RWPE2 (cell line): Measurements from ENCODE around the gene PAK6.

ENCODE experiments used
- ATAC-seq: fragments of 200-7000 bp; cut with Tn5 transposase; 3 replicates; pipeline ENCODE4 v1.9.1; 2021; ENCODE audit warnings: low read depth
- DNase-seq: peaks from one replicate; pipeline ENCODE4 v3.0.0-alpha.2; 2020; ENCODE audit warnings: low spot score
- H3K27ac ChIP-seq: fragments of 450-650 bp; 2 replicates; pipeline ENCODE4 v1.5.1; 2017; ENCODE audit warnings: mild to moderate bottlenecking; ENCODE audit not compliant: poor library complexity, severe bottlenecking
- H3K27me3 ChIP-seq: fragments of 250-450 bp; sonication (Bioruptor Pico); 2 replicates; pipeline ENCODE4 v1.5.1; 2021; ENCODE audit warnings: mild to moderate bottlenecking, moderate library complexity; ENCODE audit not compliant: insufficient read depth, poor library complexity, severe bottlenecking
- H3K36me3 ChIP-seq: fragments of 250-450 bp; sonication (Bioruptor Pico); 2 replicates; pipeline ENCODE4 v1.5.1; 2020; ENCODE audit warnings: low read depth, mild to moderate bottlenecking, moderate library complexity
- H3K4me1 ChIP-seq: fragments of 250-450 bp; sonication (Bioruptor Pico); 2 replicates; pipeline ENCODE4 v1.5.1; 2021; ENCODE audit warnings: mild to moderate bottlenecking, moderate library complexity; ENCODE audit not compliant: insufficient read depth, poor library complexity, severe bottlenecking
- H3K4me3 ChIP-seq: fragments of 250-450 bp; sonication (Bioruptor Pico); 2 replicates; pipeline ENCODE4 v1.5.1; 2021; ENCODE audit warnings: mild to moderate bottlenecking, moderate library complexity; ENCODE audit not compliant: severe bottlenecking
- H3K9me3 ChIP-seq: fragments of 250-450 bp; sonication (Bioruptor Pico); 2 replicates; pipeline ENCODE4 v1.5.1; 2021; ENCODE audit warnings: mild to moderate bottlenecking, moderate library complexity; ENCODE audit not compliant: severe bottlenecking
- CTCF ChIP-seq: fragments of 450-650 bp; IDR thresholded peaks from one replicate; pipeline ENCODE4 v1.5.1; 2017; ENCODE audit warnings: mild to moderate bottlenecking, moderate library complexity; ENCODE audit not compliant: poor library complexity, severe bottlenecking

Gene PAK6

DNA sequence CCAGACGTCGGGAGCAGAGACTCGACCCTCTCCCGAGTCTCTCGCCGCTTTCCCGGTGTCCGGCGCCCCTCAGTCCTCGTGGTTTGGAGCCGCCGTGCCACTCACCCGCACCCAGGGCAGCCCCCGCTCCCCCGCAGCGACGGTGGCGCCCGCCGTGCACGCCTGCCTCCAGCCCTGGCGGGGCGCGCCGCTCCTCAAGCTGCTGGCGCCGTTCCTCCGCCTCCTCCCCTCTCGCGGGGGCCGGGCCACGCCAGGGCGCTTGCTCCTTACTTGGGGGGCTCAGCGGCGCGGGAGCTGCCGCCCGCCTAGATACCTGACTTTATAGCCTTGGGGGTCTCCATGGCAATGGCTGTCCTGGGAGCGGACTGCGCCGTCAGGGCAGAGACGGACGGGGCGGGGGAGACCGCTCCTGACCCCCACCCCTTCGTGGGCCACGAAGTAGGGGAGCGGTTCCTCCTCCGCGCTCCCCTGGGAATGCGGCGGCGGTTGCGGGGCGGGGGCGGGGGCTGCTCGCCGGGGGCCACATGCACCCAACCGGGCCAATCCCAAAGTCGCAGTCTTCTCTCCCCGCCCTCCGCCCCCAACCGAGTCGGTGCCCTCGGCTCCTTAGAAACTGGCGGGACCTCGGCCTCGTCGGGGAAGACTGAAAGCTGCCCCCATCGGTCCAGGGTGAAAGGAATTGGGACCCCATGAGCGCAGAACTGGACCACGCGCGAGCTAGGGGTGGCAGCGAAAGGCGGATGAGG is 44.2 kb downstream of the PAK6 start, which contains the start of gene ANKRD63:
Gene ANKRD63, minus strand, starts transcription at position 196 of the 746 bp plus-strand sequence. CDS start 478 bp downstream, outside the sequence.
- DNase-seq (no peak), ATAC-seq (peak; percentile 29)
- H3K9me3 ChIP-seq, result no peaks in the 10 kb centered on the region
- no peak for TF ChIP-seq CTCF
- H3K4me3 ChIP-seq, result peak within 1 kb of the TSS; percentile 28
- H3K27ac ChIP-seq, result no peak within 1 kb of the TSS
- H3K4me1 ChIP-seq, result no peaks in the 10 kb centered on the region
- H3K36me3 ChIP-seq, result no peaks in the 10 kb centered on the region
- H3K27me3 ChIP-seq, result peaks cover 38% of the 10 kb centered on the region

GRCh38 chr15:40283615-40284300 is 44.9 kb downstream of the PAK6 start:
- Histone ChIP-seq H3K27ac (no peak overlapping the region), H3K36me3 (no peaks in the 10 kb centered on the region), H3K27me3 (peaks cover 38% of the 10 kb centered on the region), H3K4me3 (no peak overlapping the region), H3K9me3 (no peaks in the 10 kb centered on the region), H3K4me1 (no peaks in the 10 kb centered on the region)
- ATAC-seq (no peak), DNase-seq (no peak)
- no peak for TF ChIP-seq CTCF

DNA sequence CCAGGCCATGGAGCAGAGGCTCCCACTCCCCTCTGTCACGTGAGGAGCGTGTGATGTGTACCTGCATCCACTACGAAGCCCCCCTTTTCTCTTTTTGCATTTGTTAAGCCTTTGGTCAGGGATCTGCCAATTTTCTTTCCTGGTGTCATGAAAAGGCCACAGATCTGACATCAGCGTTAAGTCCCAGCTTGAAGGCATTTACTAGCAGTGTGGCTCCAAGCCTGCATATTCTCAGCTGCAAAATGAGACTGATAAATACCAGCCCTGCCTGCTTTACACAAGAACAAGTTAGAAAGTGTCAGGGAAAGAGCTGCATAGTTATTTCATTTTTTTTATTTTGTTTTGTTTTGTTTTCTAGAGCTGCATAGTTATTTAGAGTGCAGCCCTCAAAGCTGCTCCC is 46.3 kb downstream of the PAK6 start:
- H3K4me3 ChIP-seq, result no peak overlapping the region
- DNase-seq (no peak), ATAC-seq (no peak)
- no peaks in the 10 kb centered on the region for H3K36me3 ChIP-seq
- TF ChIP-seq CTCF, result no peak
- H3K4me1 ChIP-seq, result no peaks in the 10 kb centered on the region
- peaks cover 38% of the 10 kb centered on the region for H3K27me3 ChIP-seq
- no peak overlapping the region for H3K27ac ChIP-seq
- H3K9me3 ChIP-seq, result no peaks in the 10 kb centered on the region

DNA sequence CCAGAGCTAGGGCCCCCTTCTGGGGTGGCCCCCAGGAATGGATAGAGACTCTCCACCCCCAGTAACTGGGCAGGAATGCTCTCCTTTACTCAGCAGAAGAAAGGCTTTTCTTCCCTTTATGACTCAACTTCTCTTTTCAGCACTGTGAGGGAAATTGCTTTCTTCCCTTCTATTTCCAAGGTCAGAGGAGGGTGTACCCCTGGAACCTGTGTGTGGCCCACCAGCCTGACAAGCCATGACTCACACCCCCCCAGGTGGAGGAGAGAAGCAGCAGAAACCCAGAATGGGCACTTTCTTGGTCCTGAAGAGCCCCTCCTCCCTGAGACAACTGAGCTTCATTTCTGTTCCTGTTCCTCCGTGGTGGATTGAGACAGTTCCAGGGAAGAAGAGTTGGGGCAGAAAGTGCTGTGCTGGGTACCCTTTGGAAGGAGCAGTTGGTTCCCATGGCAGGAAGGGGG is 46.7 kb downstream of the PAK6 start:
- H3K36me3 ChIP-seq, result no peaks in the 10 kb centered on the region
- no peak for TF ChIP-seq CTCF
- no peak overlapping the region for H3K4me3 ChIP-seq
- H3K27me3 ChIP-seq, result peaks cover 34% of the 10 kb centered on the region
- no peak overlapping the region for H3K27ac ChIP-seq
- DNase-seq (no peak), ATAC-seq (no peak)
- no peaks in the 10 kb centered on the region for H3K9me3 ChIP-seq
- H3K4me1 ChIP-seq, result no peaks in the 10 kb centered on the region

GRCh38 chr15:40286061-40286532 is 47.2 kb downstream of the PAK6 start:
- Histone ChIP-seq H3K27ac (no peak overlapping the region), H3K36me3 (no peaks in the 10 kb centered on the region), H3K4me1 (no peaks in the 10 kb centered on the region), H3K27me3 (peaks cover 29% of the 10 kb centered on the region), H3K9me3 (no peaks in the 10 kb centered on the region), H3K4me3 (no peak overlapping the region)
- no peak for TF ChIP-seq CTCF
- ATAC-seq (no peak), DNase-seq (no peak)
